HG02938 (cell line): ENCODE results near the gene DERL3.

Experiments used
- ATAC-seq: cut with Tn5 transposase; IDR thresholded peaks from one replicate; pipeline ENCODE4 v1.9.1; 2021; ENCODE audit warnings: mild to moderate bottlenecking, moderate library complexity; ENCODE audit not compliant: unreplicated experiment

Gene DERL3

GRCh38 chr22:23806837-23807236, 32.0 kb downstream of the DERL3 start:
- no peak for ATAC-seq

DNA sequence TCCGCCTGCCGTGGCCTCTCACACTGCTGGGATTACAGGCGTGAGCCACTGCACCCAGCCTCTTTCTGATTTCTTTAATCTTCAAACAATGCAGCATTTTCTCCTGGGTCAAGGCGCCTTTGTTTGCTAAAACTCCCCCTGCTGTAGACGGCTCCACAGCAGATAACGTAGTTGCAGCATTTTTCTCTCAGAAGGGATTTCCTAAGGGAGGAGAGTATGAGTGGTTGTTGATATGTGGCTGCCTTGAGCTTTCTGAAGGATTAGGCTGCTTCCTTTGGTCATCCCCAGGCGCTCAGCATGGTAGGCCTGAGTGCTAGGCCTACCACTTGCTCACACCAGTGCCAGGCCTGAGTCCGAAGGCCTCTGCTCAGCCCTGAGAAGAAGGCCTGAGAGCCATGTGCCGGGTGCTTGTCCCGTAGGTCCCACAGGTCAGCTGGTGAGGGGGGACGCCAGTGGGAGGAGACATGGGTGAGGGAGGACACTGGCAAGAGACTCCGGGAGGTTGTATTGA, 34.0 kb downstream of the DERL3 start:
- no peak for ATAC-seq

DNA sequence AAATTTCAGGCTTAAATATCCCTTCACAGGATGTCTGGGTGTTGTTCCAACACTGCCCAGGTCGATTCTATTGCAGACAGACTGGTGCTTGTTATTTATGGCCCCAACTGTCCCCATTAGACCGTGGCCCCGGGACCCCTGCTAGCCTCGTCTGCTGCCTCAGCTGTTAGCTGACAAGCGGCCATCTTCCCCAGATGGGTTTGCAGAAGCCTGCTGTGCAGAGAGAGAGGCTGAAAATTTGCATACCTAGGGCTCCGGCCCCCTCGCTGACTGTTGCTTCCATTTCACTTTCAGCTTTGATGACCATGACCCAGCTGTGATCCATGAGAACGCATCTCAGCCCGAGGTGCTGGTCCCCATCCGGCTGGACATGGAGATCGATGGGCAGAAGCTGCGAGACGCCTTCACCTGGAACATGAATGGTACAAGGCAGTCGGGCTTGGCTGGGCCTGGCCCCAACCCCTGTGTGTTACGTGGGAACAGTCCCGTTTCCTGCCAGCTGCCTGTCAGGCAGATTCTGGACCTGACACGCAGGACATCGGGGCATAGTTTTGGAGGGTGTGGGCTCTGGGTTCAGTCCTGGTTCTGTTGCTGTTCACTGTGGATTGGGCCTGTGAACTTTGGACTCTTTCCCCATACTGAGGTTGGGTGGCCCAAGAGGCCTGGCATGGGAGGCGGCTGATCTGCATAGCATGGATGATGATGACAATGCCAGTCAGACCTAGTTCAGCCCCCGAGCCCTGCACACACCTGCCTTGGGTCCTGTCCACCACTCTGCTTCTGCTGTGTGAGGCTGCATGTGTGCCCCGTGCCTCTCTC, 35.6 kb downstream of the DERL3 start:
- ATAC-seq, result no peak

DNA sequence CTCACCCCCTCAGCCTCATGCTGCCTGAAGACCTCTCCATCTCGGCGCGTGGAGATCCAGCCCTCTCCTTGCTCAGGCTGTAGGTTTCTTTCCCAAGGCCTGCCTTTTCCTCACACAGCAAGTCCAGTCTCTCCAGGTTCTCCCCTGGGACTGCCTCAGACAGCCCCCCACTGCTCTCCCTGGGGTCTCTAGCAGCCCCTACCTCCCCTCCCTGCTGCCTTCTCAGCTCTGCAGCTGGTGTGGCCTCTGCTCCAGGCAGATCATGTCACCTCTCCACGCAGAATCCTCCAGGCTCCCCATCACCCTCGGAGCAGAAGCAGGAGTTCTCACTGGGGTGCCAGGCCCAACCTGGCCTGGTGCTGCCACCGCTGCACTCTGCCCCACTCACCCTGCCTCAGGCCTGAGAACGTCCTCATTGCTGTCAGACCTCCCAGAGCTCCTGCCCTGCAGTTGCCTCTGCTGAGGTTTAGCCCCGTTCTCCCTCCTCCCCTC, 36.9 kb downstream of the DERL3 start:
- no peak for ATAC-seq

DNA sequence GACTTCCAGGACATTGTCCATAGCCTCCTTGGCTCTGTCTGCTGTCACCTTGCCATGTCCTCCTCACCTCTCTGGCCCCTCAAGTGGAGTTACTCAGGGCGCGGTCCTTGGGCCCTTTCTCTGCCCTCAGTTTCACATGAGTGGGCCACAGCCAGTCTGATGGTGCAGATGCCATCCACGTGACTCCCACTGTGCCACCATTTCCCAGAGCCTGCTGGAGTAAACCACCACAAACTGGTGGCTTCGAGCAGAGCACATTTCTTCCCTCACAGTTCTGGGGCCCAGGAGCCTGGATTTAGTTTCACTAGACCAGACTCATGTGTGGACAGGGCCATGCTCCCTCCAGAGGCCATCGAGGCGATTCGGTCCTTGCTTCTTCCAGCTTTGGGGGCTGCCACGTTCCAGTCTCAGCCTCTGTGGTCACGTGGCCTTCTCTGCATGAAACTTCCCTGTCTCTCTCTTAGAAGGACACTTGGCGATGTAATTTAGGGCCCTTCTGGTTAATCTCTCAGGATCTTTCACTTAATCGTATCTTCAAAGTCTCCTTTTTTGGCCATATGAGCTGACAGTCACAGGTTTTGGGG, 37.5 kb downstream of the DERL3 start:
- no peak for ATAC-seq

GRCh38 chr22:23800297-23801237, 38.2 kb downstream of the DERL3 start:
- no peak for ATAC-seq

- ATAC-seq, result no peak
Observed at GRCh38 chr22:23796461-23796860, 42.3 kb downstream of the DERL3 start.

GRCh38 chr22:23793326-23793725, 45.5 kb downstream of the DERL3 start:
- no peak for ATAC-seq

DNA sequence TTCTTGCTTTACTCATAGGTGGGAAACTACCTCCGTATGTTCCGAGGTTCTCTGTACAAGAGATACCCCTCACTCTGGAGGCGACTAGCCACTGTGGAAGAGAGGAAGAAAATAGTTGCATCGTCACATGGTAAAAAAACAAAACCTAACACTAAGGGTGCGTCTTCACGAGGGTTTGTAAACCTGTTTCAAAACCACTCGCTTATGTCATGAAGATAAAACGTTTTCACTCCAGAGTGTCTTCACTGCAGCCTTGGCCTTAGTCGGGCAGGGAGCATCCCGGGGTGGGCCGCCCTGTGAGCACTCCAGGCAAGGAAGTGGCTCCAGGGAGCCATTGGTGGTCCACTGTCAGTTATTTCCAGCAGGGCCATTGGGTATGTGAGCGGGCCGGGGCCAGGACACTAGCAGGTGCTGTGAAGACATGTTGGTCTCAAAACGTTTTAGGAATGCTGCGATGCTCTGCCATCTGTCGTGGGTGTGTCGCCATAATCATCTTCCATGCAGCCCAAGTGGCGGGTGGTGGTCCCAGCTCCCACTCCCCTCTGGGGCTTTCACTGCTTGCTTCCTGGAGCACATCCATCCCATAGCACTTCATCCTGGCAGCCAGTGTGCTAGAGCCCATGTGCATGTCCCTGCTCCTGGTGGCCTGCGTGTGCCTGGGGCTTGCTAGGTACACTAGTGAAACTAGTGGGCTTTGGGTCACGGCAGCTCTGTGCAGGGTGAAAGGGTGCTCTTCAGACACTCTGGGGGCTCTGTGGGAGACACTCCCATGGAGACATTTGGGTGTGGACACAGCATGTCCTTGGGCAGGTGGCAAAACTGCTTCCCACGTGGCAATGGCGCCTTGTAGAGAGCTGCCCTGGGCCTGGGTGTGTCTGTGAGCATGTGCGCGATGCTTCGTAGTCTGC, 46.8 kb downstream of the DERL3 start:
- no peak for ATAC-seq

DNA sequence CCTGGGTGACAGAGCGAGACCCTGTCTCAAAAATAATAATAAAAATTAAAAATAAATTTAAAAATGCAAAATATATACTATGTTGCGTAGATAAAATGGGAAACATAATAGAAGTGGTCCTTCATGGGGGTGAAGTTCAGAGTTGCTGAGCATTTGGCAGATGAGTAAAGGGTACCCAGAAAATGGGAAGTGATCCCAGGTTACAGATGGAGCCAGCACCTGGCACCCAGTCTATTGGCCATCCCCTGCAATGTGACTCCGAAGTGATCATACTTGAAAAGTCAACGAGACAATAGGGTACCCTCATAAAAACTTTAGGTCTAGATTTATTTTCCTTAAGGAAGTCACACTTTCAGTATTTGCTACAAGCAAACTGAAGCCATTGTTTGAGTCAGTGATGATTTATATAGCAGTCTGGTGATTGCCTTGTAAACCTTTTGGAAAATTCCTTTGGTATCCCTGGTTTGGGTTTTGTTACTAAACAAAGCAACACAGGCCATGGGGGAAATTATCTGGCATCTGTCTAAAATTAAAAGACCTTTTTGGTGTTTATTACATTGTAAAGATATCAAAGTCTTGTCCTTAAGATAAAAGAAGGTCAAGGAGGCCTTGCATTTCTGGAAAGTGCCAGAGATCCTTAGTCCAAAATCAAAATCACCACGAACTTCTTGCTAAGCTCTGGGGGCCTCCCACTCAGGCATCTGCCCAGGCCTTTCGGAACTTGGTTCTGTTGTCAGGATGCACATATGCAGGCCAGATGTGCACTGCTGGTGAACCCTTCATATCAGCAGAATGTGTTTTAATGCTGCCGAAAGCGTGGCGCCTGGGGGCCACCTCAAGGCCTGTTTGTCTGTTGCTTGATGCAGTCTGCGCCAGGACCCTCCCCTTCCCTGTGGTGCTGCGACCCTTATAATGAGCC, 47.7 kb downstream of the DERL3 start:
- ATAC-seq, result no peak

DNA sequence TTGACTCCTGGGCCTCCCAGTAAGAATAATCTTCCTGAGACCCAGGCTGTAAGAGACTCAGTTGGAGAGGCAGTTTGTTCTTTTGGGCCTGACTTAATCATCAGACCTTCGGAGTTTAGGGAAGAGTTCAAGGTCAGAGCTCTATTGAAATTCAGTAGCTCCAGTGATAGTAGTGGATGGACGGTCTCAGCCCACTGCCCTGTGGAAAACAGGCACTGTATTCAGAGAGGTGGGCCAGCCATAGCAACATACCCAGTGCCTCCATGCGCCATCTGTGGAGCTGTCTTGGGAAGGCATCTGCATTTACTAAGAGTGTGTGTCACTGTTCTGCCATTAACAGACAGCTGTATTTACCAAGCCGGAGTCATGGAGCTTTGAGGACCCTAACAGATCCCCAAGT, 49.2 kb downstream of the DERL3 start:
- no peak for ATAC-seq

GRCh38 chr22:23789121-23789520, 49.7 kb downstream of the DERL3 start:
- no peak for ATAC-seq

DNA sequence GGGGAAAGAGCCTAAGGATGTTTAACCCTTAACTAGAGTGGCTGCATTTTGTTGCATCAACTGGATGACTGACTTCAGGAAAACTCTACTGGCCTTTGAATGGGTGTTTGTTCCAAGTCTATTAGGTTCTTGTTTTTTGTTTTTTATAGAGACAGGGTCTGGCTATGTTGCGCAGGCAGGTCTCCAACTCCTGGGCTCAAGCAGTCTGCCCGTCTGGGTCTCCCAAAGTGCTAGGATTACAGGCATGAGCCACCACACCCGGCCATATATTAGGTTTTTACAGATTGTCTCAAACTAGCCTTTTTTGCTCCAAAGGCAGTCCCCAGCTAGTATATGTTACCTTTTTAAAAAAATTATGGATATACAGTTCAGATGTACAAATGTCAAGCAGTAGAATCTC, 50.9 kb downstream of the DERL3 start:
- ATAC-seq, result no peak

- no peak for ATAC-seq
Observed at GRCh38 chr22:23787600-23787896, 51.3 kb downstream of the DERL3 start.

- peak; percentile 67 for ATAC-seq
Observed at GRCh38 chr22:23786752-23787599, 51.8 kb downstream of the DERL3 start, which contains the start of gene SMARCB1. Gene SMARCB1, plus strand, starts transcription at chr22:23786966. Its CDS starts 204 bp downstream, at chr22:23787170.

- ATAC-seq, result no peak
Observed at GRCh38 chr22:23786261-23786710, 52.5 kb downstream of the DERL3 start.
